Mesendoderm (in vitro differentiated cells): ENCODE results near the gene VOPP1.
A peak's percentile ranks its signal among the peaks of the same experiment; 100 is the strongest.

Source experiments
- DNase-seq: peaks from one replicate; pipeline ENCODE4 v3.0.0; 2013
- H2AK5ac ChIP-seq: 2 replicates; pipeline ENCODE4 v1.6.1; 2013; ENCODE audit warnings: low read length, inconsistent platforms
- H2BK120ac ChIP-seq: 2 replicates; pipeline ENCODE4 v1.6.1; 2013; ENCODE audit warnings: low read depth, mild to moderate bottlenecking, low read length, moderate library complexity, mixed read lengths
- H2BK15ac ChIP-seq: replicated peaks from 2 replicates; pipeline ENCODE4 v1.6.1; 2013; ENCODE audit warnings: low read depth, mild to moderate bottlenecking, moderate library complexity
- H2BK5ac ChIP-seq: 2 replicates; pipeline ENCODE4 v1.6.1; 2013; ENCODE audit warnings: low read length, inconsistent platforms
- H3K18ac ChIP-seq: 2 replicates; pipeline ENCODE4 v1.6.1; 2013; ENCODE audit warnings: mild to moderate bottlenecking, low read length, mixed read lengths
- H3K23ac ChIP-seq: one replicate; pipeline ENCODE4 v1.6.1; 2013; ENCODE audit warnings: low read length
- H3K27ac ChIP-seq: 2 replicates; pipeline ENCODE4 v1.5.1; 2013; ENCODE audit warnings: low read depth, mild to moderate bottlenecking, inconsistent platforms, low read length, moderate library complexity
- H3K27me3 ChIP-seq: 2 replicates; pipeline ENCODE4 v1.6.1; 2013; ENCODE audit warnings: low read length, control low read depth, mild to moderate bottlenecking, inconsistent platforms; ENCODE audit not compliant: insufficient read depth, poor library complexity
- H3K36me3 ChIP-seq: 2 replicates; pipeline ENCODE4 v1.6.1; 2013; ENCODE audit warnings: low read length, inconsistent platforms; ENCODE audit not compliant: control insufficient read depth, insufficient read depth
- H3K4ac ChIP-seq: one replicate; pipeline ENCODE4 v1.6.1; 2013; ENCODE audit warnings: low read depth, mild to moderate bottlenecking, low read length, moderate library complexity
- H3K4me1 ChIP-seq: 2 replicates; pipeline ENCODE4 v1.6.1; 2013; ENCODE audit warnings: low read depth, low read length, inconsistent platforms; ENCODE audit not compliant: control insufficient read depth
- H3K4me2 ChIP-seq: 2 replicates; pipeline ENCODE4 v1.6.1; 2013; ENCODE audit warnings: low read length
- H3K4me3 ChIP-seq: 2 replicates; pipeline ENCODE4 v1.5.1; 2013; ENCODE audit warnings: mild to moderate bottlenecking, low read length
- H3K56ac ChIP-seq: one replicate; pipeline ENCODE4 v1.6.1; 2013; ENCODE audit warnings: low read length
- H3K79me1 ChIP-seq: 2 replicates; pipeline ENCODE4 v1.6.1; 2013; ENCODE audit warnings: low read length, inconsistent platforms
- H3K79me2 ChIP-seq: 2 replicates; pipeline ENCODE4 v1.6.1; 2013; ENCODE audit warnings: mild to moderate bottlenecking, low read length; ENCODE audit not compliant: control insufficient read depth, insufficient read depth
- H3K9ac ChIP-seq: 2 replicates; pipeline ENCODE4 v1.6.1; 2013; ENCODE audit warnings: low read length, inconsistent platforms
- H4K5ac ChIP-seq: one replicate; pipeline ENCODE4 v1.6.1; 2013; ENCODE audit warnings: low read length
- H4K8ac ChIP-seq: one replicate; pipeline ENCODE4 v1.6.1; 2013; ENCODE audit warnings: low read depth, mild to moderate bottlenecking, control low read depth, low read length, moderate library complexity
- WGBS: extraction: QIAGEN DNeasy Blood & Tissue Kit; methylation state at CpG from one replicate; pipeline ENCODE4 v1.1.7; 2013; ENCODE audit warnings: low lambda C conversion rate, missing lambda C conversion rate; ENCODE audit not compliant: insufficient coverage; ENCODE audit errors: extremely low coverage; 5-methylcytosine and 5-hydroxymethylcytosine counted together

VOPP1 gene

GRCh38 chr7:55533050-55533728 lies 39.1 kb downstream of the VOPP1 start:
- Histone ChIP-seq H3K4ac (no peak overlapping the region), H4K5ac (no peak overlapping the region), H3K79me1 (peaks cover 42% of the 10 kb centered on the region), H3K79me2 (peaks cover 43% of the 10 kb centered on the region), H2BK15ac (no peak overlapping the region), H2AK5ac (no peak overlapping the region), H3K4me2 (no peak overlapping the region), H2BK5ac (no peak overlapping the region), H3K18ac (no peak overlapping the region), H3K27me3 (no peaks in the 10 kb centered on the region), H2BK120ac (no peak overlapping the region), H3K4me3 (no peak overlapping the region), H3K4me1 (peaks cover 2% of the 10 kb centered on the region), H3K56ac (no peak overlapping the region), H3K9ac (no peak overlapping the region), H4K8ac (no peak overlapping the region), H3K23ac (no peak overlapping the region), H3K27ac (no peak overlapping the region), H3K36me3 (no peaks in the 10 kb centered on the region)
- WGBS, result no CpG with 5 or more reads among the region's 4 CpGs
- no peak for DNase-seq

GRCh38 chr7:55532150-55532917 lies 40.0 kb downstream of the VOPP1 start:
- no peaks in the 10 kb centered on the region for H3K27me3 ChIP-seq
- no peak overlapping the region for H4K8ac ChIP-seq
- no peak overlapping the region for H2BK5ac ChIP-seq
- H3K4me3 ChIP-seq, result no peak overlapping the region
- H3K79me2 ChIP-seq, result peaks cover 35% of the 10 kb centered on the region
- H2AK5ac ChIP-seq, result no peak overlapping the region
- no peak overlapping the region for H3K27ac ChIP-seq
- H3K56ac ChIP-seq, result no peak overlapping the region
- H2BK120ac ChIP-seq, result no peak overlapping the region
- H3K4me2 ChIP-seq, result no peak overlapping the region
- H3K9ac ChIP-seq, result no peak overlapping the region
- peaks cover 3% of the 10 kb centered on the region for H3K4me1 ChIP-seq
- no peaks in the 10 kb centered on the region for H3K36me3 ChIP-seq
- peaks cover 35% of the 10 kb centered on the region for H3K79me1 ChIP-seq
- H4K5ac ChIP-seq, result no peak overlapping the region
- DNase-seq, result no peak
- H3K4ac ChIP-seq, result no peak overlapping the region
- no peak overlapping the region for H2BK15ac ChIP-seq
- H3K23ac ChIP-seq, result no peak overlapping the region
- no peak overlapping the region for H3K18ac ChIP-seq
- no CpG with 5 or more reads among the region's 8 CpGs for WGBS

GRCh38 chr7:55531536-55531935 lies 40.8 kb downstream of the VOPP1 start:
- H3K18ac ChIP-seq, result no peak overlapping the region
- no peak overlapping the region for H3K4me2 ChIP-seq
- H3K4me3 ChIP-seq, result no peak overlapping the region
- no peak overlapping the region for H2BK120ac ChIP-seq
- H3K23ac ChIP-seq, result no peak overlapping the region
- H3K4ac ChIP-seq, result no peak overlapping the region
- H4K8ac ChIP-seq, result no peak overlapping the region
- no peak overlapping the region for H4K5ac ChIP-seq
- no peak for DNase-seq
- no peak overlapping the region for H3K27ac ChIP-seq
- H3K36me3 ChIP-seq, result no peaks in the 10 kb centered on the region
- no peak overlapping the region for H2AK5ac ChIP-seq
- H3K4me1 ChIP-seq, result peaks cover 5% of the 10 kb centered on the region
- H3K79me2 ChIP-seq, result peaks cover 27% of the 10 kb centered on the region
- no CpG with 5 or more reads among the region's 5 CpGs for WGBS
- H3K79me1 ChIP-seq, result peaks cover 27% of the 10 kb centered on the region
- H3K27me3 ChIP-seq, result no peaks in the 10 kb centered on the region
- no peak overlapping the region for H2BK15ac ChIP-seq
- no peak overlapping the region for H3K9ac ChIP-seq
- no peak overlapping the region for H3K56ac ChIP-seq
- no peak overlapping the region for H2BK5ac ChIP-seq

GRCh38 chr7:55527307-55527706 lies 45.0 kb downstream of the VOPP1 start:
- no peak overlapping the region for H3K18ac ChIP-seq
- no peak overlapping the region for H4K5ac ChIP-seq
- no peak overlapping the region for H3K23ac ChIP-seq
- H3K27me3 ChIP-seq, result no peaks in the 10 kb centered on the region
- no peak overlapping the region for H4K8ac ChIP-seq
- no peak overlapping the region for H2BK15ac ChIP-seq
- H3K27ac ChIP-seq, result no peak overlapping the region
- H2AK5ac ChIP-seq, result no peak overlapping the region
- no peak overlapping the region for H3K4me2 ChIP-seq
- no CpG with 5 or more reads among the region's 4 CpGs for WGBS
- peaks cover 3% of the 10 kb centered on the region for H3K4me1 ChIP-seq
- no peaks in the 10 kb centered on the region for H3K36me3 ChIP-seq
- no peak overlapping the region for H3K4ac ChIP-seq
- peaks cover 22% of the 10 kb centered on the region for H3K79me1 ChIP-seq
- DNase-seq, result no peak
- no peak overlapping the region for H3K4me3 ChIP-seq
- no peak overlapping the region for H2BK5ac ChIP-seq
- H3K56ac ChIP-seq, result no peak overlapping the region
- no peak overlapping the region for H3K9ac ChIP-seq
- no peak overlapping the region for H2BK120ac ChIP-seq
- peaks cover 20% of the 10 kb centered on the region for H3K79me2 ChIP-seq

GRCh38 chr7:55526770-55527169 lies 45.5 kb downstream of the VOPP1 start:
- Histone ChIP-seq H3K79me1 (peaks cover 22% of the 10 kb centered on the region), H3K4me3 (no peak overlapping the region), H3K18ac (no peak overlapping the region), H2BK15ac (no peak overlapping the region), H4K8ac (no peak overlapping the region), H2BK5ac (no peak overlapping the region), H3K27me3 (no peaks in the 10 kb centered on the region), H3K36me3 (no peaks in the 10 kb centered on the region), H3K79me2 (peaks cover 17% of the 10 kb centered on the region), H2BK120ac (no peak overlapping the region), H3K4ac (no peak overlapping the region), H3K4me1 (peaks cover 3% of the 10 kb centered on the region), H3K4me2 (no peak overlapping the region), H3K56ac (no peak overlapping the region), H3K27ac (no peak overlapping the region), H4K5ac (no peak overlapping the region), H3K23ac (no peak overlapping the region), H2AK5ac (no peak overlapping the region), H3K9ac (no peak overlapping the region)
- no CpG with 5 or more reads among the region's 5 CpGs for WGBS
- peak; percentile 64 for DNase-seq
